Neural crest cell (in vitro differentiated cells): ENCODE results near the gene PTK7. TPM values are rescaled to one million over a fixed set of nuclear protein-coding genes. Genes with fewer than 3 reads are reported as not detected.
"Not testable (repeated sequence)": the region's sequence is repeated elsewhere in the genome, so short reads cannot be mapped to it uniquely, and the experiment has no call there.

Experiments used
- DNase-seq: peaks from one replicate; pipeline ENCODE4 v3.0.0; 2021; ENCODE audit warnings: low read depth, mixed read lengths, low spot score
- H3K27ac Mint-ChIP-seq: one replicate; pipeline ENCODE4 v1.8.0; 2021; ENCODE audit warnings: mild to moderate bottlenecking, mixed read lengths; ENCODE audit not compliant: unreplicated experiment
- H3K27me3 Mint-ChIP-seq: 2 replicates; pipeline ENCODE4 v1.8.0; 2021; ENCODE audit warnings: low read depth, mild to moderate bottlenecking, mixed read lengths
- H3K36me3 Mint-ChIP-seq: 2 replicates; pipeline ENCODE4 v1.8.0; 2021; ENCODE audit warnings: low read depth, mild to moderate bottlenecking, mixed read lengths
- H3K4me1 Mint-ChIP-seq: 2 replicates; pipeline ENCODE4 v1.8.0; 2021; ENCODE audit warnings: mixed read lengths
- H3K4me3 Mint-ChIP-seq: one replicate; pipeline ENCODE4 v1.8.0; 2021; ENCODE audit warnings: mild to moderate bottlenecking, mixed read lengths
- H3K9me3 Mint-ChIP-seq: 2 replicates; pipeline ENCODE4 v1.8.0; 2021; ENCODE audit warnings: mixed read lengths
- total RNA-seq: library from RNA; stranded (reverse); gene quantifications from 2 replicates; pipeline ENCODE4 v1.2.1, GENCODE V29; 2021
- TF ChIP-seq, protein P1 (sequence below): fragments of 200-600 bp; sonication (generic); conservative IDR thresholded peaks from 2 replicates; pipeline ENCODE4 v1.5.0; 2021; ENCODE audit warnings: antibody characterized with exemption, mild to moderate bottlenecking

The PTK7 gene
- total RNA-seq, 1 donor from 2014 or later, result 106 TPM

DNA sequence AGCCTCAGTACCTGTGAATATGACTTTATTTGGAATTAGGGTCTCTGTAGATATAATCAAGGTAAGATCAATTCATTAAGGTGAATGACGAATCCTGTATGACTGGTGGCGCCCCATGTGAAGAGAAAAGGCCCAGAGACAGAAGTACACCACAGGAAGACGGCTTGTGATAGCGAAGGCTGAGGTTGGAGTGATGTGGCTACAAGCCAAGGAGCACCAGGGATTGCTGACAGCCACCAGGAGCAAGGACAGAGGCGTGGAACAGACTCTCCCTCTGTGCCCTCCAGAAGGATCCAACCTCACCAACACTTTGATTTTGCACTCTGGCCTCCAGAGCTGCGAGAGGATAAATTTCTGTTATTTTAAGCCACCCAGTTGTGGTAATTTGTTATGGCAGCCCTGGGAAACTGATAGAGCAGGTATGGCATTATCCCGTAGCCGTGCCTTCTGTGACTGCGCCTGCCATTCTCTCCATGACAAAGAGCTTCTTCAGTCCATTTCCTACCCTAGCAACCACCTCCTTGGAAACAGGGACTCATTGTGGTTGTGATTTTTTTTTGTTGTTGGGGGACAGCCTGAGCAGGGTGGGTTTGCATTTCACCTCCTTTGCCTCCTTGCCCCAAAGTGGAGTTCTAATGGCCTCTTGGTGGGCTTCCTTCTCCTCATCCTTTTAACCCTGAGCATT is 29.6 kb downstream of the PTK7 start:
- peak overlapping the region; percentile 1 for H3K4me3 Mint-ChIP-seq

DNA sequence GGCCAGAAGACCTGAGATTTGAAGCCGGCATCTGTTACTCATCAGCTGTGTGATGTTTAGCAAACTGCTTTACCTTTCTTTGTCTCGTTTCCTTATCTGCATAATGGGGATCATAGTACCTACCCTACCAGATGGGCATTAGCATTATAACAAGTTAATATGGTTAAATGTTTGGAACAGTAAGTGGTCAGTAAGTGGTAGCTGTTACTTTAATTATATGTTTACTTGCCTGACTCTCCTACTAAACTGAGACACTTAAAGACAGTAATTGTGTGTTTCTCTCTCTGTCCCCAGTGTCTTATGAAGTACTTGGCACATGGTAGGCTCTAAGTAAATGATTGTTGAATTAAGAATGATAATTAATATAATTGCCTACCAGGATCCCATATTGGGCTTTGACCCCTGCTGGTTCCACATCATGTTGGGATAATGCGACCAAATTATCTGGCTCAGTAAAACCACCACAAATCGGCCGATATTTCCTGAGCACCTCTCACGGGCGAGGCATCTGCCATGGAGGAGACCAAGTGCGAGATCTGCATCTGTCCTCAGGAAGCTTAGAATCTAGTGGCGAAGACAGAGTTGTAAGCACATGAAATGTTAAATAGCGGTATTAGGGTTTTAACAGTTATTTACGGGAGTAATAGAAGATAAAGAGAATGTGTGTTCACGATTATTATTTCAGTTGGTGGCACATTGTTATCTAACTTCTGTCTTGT is 31.4 kb downstream of the PTK7 start:
- no peak for DNase-seq
- no peaks in the 10 kb centered on the region for H3K27me3 Mint-ChIP-seq
- H3K4me1 Mint-ChIP-seq, result peaks cover 31% of the 10 kb centered on the region
- TF ChIP-seq, protein P1, sequence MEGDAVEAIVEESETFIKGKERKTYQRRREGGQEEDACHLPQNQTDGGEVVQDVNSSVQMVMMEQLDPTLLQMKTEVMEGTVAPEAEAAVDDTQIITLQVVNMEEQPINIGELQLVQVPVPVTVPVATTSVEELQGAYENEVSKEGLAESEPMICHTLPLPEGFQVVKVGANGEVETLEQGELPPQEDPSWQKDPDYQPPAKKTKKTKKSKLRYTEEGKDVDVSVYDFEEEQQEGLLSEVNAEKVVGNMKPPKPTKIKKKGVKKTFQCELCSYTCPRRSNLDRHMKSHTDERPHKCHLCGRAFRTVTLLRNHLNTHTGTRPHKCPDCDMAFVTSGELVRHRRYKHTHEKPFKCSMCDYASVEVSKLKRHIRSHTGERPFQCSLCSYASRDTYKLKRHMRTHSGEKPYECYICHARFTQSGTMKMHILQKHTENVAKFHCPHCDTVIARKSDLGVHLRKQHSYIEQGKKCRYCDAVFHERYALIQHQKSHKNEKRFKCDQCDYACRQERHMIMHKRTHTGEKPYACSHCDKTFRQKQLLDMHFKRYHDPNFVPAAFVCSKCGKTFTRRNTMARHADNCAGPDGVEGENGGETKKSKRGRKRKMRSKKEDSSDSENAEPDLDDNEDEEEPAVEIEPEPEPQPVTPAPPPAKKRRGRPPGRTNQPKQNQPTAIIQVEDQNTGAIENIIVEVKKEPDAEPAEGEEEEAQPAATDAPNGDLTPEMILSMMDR, result no peak
- no peaks in the 10 kb centered on the region for H3K36me3 Mint-ChIP-seq
- H3K4me3 Mint-ChIP-seq, result no peak overlapping the region
- H3K27ac Mint-ChIP-seq, result no peak overlapping the region
- H3K9me3 Mint-ChIP-seq, result no peaks in the 10 kb centered on the region

More for the DNA sequence above, 29.6 kb downstream of the PTK7 start:
- TF ChIP-seq, protein P1, result no peak
- H3K27me3 Mint-ChIP-seq, result no peaks in the 10 kb centered on the region
- H3K27ac Mint-ChIP-seq, result peak overlapping the region; percentile 95
- H3K9me3 Mint-ChIP-seq, result no peaks in the 10 kb centered on the region
- H3K4me1 Mint-ChIP-seq, result peaks cover 31% of the 10 kb centered on the region
- H3K36me3 Mint-ChIP-seq, result no peaks in the 10 kb centered on the region
- DNase-seq, result no peak

DNA sequence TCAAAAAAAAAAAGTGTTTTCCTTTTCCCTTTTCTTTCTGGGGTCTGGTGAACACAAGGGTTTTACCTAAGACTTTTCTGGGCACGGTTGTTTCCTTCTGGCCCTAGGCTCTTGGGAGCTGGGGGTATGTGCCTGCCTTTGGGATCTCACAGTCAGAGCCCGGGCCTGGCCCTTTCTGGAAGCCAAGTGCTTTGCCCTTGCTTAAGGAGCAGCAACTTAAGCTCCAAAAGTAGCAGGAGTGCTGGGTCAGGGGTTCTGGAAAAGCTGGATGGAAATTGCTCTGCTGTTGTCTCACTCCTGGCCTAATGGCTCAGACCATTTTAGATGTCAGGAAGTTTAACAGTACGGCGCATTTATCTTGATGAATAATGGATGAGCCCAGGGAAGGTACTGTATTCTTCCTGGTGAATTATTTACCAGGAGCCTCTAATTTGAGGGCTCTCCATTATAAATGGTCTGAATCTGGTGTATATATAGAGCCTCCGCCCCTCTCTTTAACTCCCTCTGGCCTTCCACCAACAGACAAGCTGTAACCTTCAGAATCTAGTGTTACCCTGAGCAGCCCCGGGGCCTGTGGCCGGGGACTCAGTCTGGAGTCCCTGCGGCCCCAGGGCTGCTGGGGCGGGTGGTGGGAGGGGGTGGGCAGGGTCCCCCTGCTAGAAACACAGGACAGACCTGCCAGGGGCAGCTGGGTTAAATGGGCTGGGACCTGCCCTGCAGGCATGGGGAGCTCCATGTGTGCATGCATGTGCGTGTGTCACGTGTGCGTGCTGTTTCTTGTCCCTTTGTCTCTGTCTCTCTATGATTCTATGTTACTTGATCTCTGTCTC is 37.5 kb downstream of the PTK7 start:
- Mint-ChIP-seq H3K9me3 (no peaks in the 10 kb centered on the region), H3K36me3 (no peaks in the 10 kb centered on the region), H3K27ac (peak overlapping the region; percentile 69), H3K4me3 (no peak overlapping the region), H3K27me3 (no peaks in the 10 kb centered on the region), H3K4me1 (peaks cover 14% of the 10 kb centered on the region)
- TF ChIP-seq, protein P1, result no peak
- no peak for DNase-seq

DNA sequence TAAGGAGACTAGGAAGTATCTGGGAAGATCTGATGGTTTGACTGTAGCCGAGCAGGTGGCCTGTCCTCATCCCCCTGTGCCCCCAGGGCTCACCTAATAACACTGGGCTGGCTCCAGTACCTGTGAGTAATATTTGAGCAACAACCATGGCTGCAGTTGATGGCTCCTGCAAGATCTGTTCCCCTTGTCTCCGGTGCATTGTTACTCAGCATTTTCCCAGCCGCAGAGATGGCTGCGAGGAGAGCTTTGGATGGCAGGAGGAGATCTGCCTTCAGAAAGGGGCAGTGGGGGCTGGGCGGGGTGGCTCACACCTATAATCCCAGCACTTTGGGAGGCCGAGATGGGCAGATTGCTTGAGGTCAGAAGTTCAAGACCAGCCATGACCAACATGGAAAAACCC is 39.3 kb downstream of the PTK7 start:
- Mint-ChIP-seq H3K4me3 (no peak overlapping the region), H3K36me3 (no peaks in the 10 kb centered on the region), H3K27me3 (no peaks in the 10 kb centered on the region), H3K27ac (peak overlapping the region; percentile 57), H3K4me1 (peaks cover 14% of the 10 kb centered on the region), H3K9me3 (no peaks in the 10 kb centered on the region)
- TF ChIP-seq, protein P1, result no peak
- no peak for DNase-seq

DNA sequence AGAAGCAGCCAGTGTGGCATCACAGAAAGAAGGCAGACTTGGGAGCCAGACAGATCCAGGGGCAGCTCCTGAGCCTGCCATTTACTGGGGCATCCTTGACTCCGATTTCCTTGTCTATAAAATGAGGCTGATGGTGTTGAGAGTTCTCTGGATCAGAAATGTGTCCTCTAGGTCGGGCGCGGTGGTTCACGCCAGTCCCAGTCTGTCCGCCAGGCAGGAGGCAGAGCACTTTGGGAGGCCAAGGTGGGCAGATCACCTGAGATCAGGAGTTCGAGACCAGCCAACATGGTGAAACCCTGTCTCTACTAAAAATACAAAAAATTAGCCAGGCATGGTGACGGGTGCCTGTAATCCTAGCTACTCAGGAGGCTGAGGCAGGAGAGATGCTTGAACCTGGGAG is 41.4 kb downstream of the PTK7 start:
- peaks cover 14% of the 10 kb centered on the region for H3K4me1 Mint-ChIP-seq
- not testable (repeated sequence) for H3K36me3 Mint-ChIP-seq, DNase-seq, H3K27ac Mint-ChIP-seq, H3K27me3 Mint-ChIP-seq, H3K4me3 Mint-ChIP-seq, H3K9me3 Mint-ChIP-seq
